Measurements from ENCODE around the gene CD5L. TPM values are rescaled to one million over a fixed set of nuclear protein-coding genes. Genes with fewer than 3 reads are reported as not detected.

CD5L gene
- total RNA-seq, 4 donors from 2014 or later, result not detected

- H3K27me3 ChIP-seq, result no peaks in the 10 kb centered on the region
- no peaks in the 10 kb centered on the region for H3K9me3 ChIP-seq
- no peaks in the 10 kb centered on the region for H3K4me1 ChIP-seq
- H3K27ac ChIP-seq, result no peak overlapping the region
- TF ChIP-seq POLR2A (IDR thresholded peaks at IDR 0.05) (no peak), EP300 (IDR thresholded peaks at IDR 0.05) (no peak), POLR2AphosphoS5 (IDR thresholded peaks at IDR 0.05) (no peak)
- TF ChIP-seq, protein P1, sequence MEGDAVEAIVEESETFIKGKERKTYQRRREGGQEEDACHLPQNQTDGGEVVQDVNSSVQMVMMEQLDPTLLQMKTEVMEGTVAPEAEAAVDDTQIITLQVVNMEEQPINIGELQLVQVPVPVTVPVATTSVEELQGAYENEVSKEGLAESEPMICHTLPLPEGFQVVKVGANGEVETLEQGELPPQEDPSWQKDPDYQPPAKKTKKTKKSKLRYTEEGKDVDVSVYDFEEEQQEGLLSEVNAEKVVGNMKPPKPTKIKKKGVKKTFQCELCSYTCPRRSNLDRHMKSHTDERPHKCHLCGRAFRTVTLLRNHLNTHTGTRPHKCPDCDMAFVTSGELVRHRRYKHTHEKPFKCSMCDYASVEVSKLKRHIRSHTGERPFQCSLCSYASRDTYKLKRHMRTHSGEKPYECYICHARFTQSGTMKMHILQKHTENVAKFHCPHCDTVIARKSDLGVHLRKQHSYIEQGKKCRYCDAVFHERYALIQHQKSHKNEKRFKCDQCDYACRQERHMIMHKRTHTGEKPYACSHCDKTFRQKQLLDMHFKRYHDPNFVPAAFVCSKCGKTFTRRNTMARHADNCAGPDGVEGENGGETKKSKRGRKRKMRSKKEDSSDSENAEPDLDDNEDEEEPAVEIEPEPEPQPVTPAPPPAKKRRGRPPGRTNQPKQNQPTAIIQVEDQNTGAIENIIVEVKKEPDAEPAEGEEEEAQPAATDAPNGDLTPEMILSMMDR (IDR thresholded peaks at IDR 0.05), result no peak
- 84% methylated on average over 4 of the region's 4 CpGs for WGBS
- DNase-seq (ENCODE audit: low spot score in 2 of 2), result no peak
- H3K36me3 ChIP-seq, result no peaks in the 10 kb centered on the region
- H3K4me3 ChIP-seq, result no peak overlapping the region
These were observed 9.5 kb downstream of the CD5L start for GRCh38 chr1:157831968-157832626.

GRCh38 chr1:157830887-157831286 lies 10.7 kb downstream of the CD5L start:
- DNase-seq (ENCODE audit: low spot score in 2 of 2), result no peak
- 87% methylated on average over 2 of the region's 2 CpGs for WGBS
- Histone ChIP-seq H3K27me3 (no peaks in the 10 kb centered on the region), H3K27ac (no peak overlapping the region), H3K9me3 (no peaks in the 10 kb centered on the region), H3K4me1 (no peaks in the 10 kb centered on the region), H3K4me3 (no peak overlapping the region), H3K36me3 (no peaks in the 10 kb centered on the region)
- TF ChIP-seq, protein P1 (IDR thresholded peaks at IDR 0.05), result no peak
- TF ChIP-seq EP300 (IDR thresholded peaks at IDR 0.05) (no peak), POLR2A (IDR thresholded peaks at IDR 0.05) (no peak), POLR2AphosphoS5 (IDR thresholded peaks at IDR 0.05) (no peak)

DNA sequence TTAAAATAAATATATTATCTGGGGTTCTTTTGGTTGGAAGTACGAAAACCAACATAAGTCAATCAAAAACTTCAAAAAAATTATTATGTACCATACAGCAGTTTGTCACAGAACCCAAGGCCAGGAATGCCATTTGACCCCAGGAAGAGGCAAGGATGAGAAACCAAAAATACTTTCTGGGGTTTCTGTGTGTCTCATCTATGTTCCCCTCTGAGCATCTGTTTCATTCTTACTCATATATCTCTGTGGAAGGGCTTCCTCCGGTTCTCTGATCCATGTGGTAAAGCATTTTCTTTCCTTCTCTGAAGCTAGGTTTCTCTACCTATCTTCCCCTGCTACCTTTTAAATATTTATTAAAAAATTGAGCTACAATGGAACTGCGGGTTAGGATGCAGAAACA lies 11.9 kb downstream of the CD5L start:
- no peaks in the 10 kb centered on the region for H3K36me3 ChIP-seq
- DNase-seq (ENCODE audit: low spot score in 2 of 2), result no peak
- no peak overlapping the region for H3K27ac ChIP-seq
- no peaks in the 10 kb centered on the region for H3K27me3 ChIP-seq
- TF ChIP-seq POLR2A (IDR thresholded peaks at IDR 0.05), result no peak
- TF ChIP-seq, protein P1 (IDR thresholded peaks at IDR 0.05), result no peak
- no peak for TF ChIP-seq EP300 (IDR thresholded peaks at IDR 0.05)
- no peak for TF ChIP-seq POLR2AphosphoS5 (IDR thresholded peaks at IDR 0.05)
- WGBS, result 91% methylated on average over 3 of the region's 3 CpGs
- H3K9me3 ChIP-seq, result no peaks in the 10 kb centered on the region
- H3K4me3 ChIP-seq, result no peak overlapping the region
- no peaks in the 10 kb centered on the region for H3K4me1 ChIP-seq

DNA sequence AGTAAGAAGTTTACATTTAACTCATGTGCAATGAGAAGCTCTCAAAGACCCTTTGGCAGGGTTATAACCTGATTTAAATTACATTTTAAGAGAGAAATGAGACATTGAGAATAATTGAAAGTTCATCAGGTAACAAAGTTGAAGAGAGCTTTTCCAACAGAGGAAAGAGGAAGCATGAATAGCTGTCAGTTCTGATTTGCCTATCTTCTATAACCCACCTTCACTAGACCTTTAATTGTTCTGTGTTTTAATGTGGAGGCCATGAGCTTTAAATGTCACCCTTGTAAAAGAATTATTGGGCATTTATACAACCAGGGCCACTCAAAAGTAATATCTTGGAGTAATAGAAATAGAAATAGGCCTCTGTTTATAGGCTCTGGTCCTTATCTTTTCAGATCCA lies 12.4 kb downstream of the CD5L start:
- no peaks in the 10 kb centered on the region for H3K4me1 ChIP-seq
- no peaks in the 10 kb centered on the region for H3K27me3 ChIP-seq

DNA sequence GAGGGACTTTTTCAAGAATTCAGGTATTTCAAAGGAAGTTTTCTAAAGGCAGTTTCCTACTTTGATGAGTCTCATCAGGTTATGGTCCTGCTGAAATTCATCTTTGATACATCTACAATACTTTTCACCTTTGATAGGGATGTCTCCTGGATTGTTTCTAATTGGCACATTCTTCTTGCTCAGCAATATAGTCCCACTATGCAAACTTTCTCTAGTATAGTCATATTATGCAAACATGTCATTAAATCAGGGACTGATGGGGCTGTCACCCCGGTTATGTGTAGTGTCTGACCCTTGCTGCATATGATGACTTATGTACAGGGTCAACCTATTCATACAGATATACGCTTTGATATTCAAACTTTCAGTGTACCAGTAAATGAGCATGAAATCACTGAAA lies 21.3 kb downstream of the CD5L start:
- no peaks in the 10 kb centered on the region for H3K9me3 ChIP-seq
- TF ChIP-seq EP300 (IDR thresholded peaks at IDR 0.05) (no peak), POLR2A (IDR thresholded peaks at IDR 0.05) (no peak), POLR2AphosphoS5 (IDR thresholded peaks at IDR 0.05) (no peak)
- TF ChIP-seq, protein P1 (IDR thresholded peaks at IDR 0.05), result no peak
- H3K4me1 ChIP-seq, result no peaks in the 10 kb centered on the region
- WGBS, result 88% methylated on average over 2 of the region's 2 CpGs
- H3K27ac ChIP-seq, result no peak overlapping the region
- no peak overlapping the region for H3K4me3 ChIP-seq
- H3K27me3 ChIP-seq, result no peaks in the 10 kb centered on the region
- H3K36me3 ChIP-seq, result no peaks in the 10 kb centered on the region
- no peak for DNase-seq (ENCODE audit: low spot score in 2 of 2)

More for the DNA sequence above, 12.4 kb downstream of the CD5L start:
- Histone ChIP-seq H3K4me3 (no peak overlapping the region), H3K27ac (no peak overlapping the region), H3K36me3 (no peaks in the 10 kb centered on the region), H3K9me3 (no peaks in the 10 kb centered on the region)
- DNase-seq (ENCODE audit: low spot score in 2 of 2), result no peak
- TF ChIP-seq POLR2A (IDR thresholded peaks at IDR 0.05) (no peak), EP300 (IDR thresholded peaks at IDR 0.05) (no peak)

DNA sequence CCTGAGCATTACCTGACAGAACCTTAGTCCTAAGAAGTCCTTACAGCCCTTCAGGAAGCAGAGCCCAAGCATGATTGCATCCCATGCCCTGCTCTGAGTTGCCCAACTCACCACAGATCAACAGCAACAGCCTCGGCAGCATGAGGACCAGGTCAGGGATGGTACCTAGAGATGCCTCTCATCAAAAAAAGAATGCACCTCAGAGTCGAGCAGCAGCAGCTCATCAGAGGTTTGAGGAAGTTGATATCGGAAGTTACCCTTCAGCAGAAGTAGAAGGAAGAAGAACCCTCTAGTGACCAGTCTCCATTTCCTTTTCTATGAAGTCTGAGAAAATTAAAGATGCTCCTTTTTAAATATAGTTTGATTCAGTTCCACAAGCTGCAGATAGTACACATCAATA lies 21.7 kb downstream of the CD5L start, which contains the start of gene FCRL1:
TSS of gene FCRL1 (minus strand) at position 225 of the 400 bp plus-strand sequence. CDS start at position 142, 83 bp downstream.
- no peaks in the 10 kb centered on the region for H3K27me3 ChIP-seq
- no peaks in the 10 kb centered on the region for H3K4me1 ChIP-seq
- WGBS, result 65% methylated on average over 3 of the region's 3 CpGs
- no peaks in the 10 kb centered on the region for H3K9me3 ChIP-seq
- H3K27ac ChIP-seq, result no peak within 1 kb of the TSS
- DNase-seq (ENCODE audit: low spot score in 2 of 2), result no peak
- H3K36me3 ChIP-seq, result no peaks in the 10 kb centered on the region
- no peak within 1 kb of the TSS for H3K4me3 ChIP-seq
- TF ChIP-seq POLR2AphosphoS5 (IDR thresholded peaks at IDR 0.05), result no peak
- no peak for TF ChIP-seq POLR2A (IDR thresholded peaks at IDR 0.05)
- TF ChIP-seq EP300 (IDR thresholded peaks at IDR 0.05), result no peak
- TF ChIP-seq, protein P1 (IDR thresholded peaks at IDR 0.05), result no peak
